HCT116 (cell line): ENCODE data around the gene KLRC3. TPM values are rescaled to one million over a fixed set of nuclear protein-coding genes. Genes with fewer than 3 reads are reported as not detected.
"Not testable (repeated sequence)": the region's sequence is repeated elsewhere in the genome, so short reads cannot be mapped to it uniquely, and the experiment has no call there.

ENCODE experiments used
- ATAC-seq: fragments of 200-7000 bp; cut with Tn5 transposase; 2 replicates; pipeline ENCODE4 v1.9.1; 2020; ENCODE audit warnings: mild to moderate bottlenecking, moderate library complexity
- BruUV-seq: library from RNA; stranded (reverse); fragments of 400-500 nt; replicated peaks from 2 replicates; lab custom pipeline; 2021; lab: Mats Ljungman, UMichigan
- CTCF ChIA-PET: fragments of 300-600 bp; sonication (Branson Sonifier 250); formaldehyde crosslinking; loops from one replicate; lab custom pipeline; 2021; ENCODE audit warnings: antibody characterized with exemption; lab: Charles Lee
- POLR2A ChIA-PET: fragments of 300-600, 350-600 bp; sonication (Branson Sonifier 250); formaldehyde crosslinking; loops from one replicate; lab custom pipeline; 2021; ENCODE audit warnings: antibody characterized with exemption; lab: Charles Lee
- RAD21 ChIA-PET, 2 experiments: fragments of 300-600 bp; sonication (Branson Sonifier 250); formaldehyde crosslinking; loops; one replicate each; lab custom pipeline; 2023; ENCODE audit warnings: low total read pairs in 2 of 2; ENCODE audit not compliant: uncharacterized antibody in 2 of 2, unreplicated experiment in 2 of 2, low non-redundant PET in 1 of 2; lab: Charles Lee
- DNase-seq: peaks from one replicate; pipeline ENCODE4 v3.0.0-alpha.2; 2010; ENCODE audit warnings: low read depth, low spot score
- H2AFZ ChIP-seq: fragments of 200-600 bp; shearing (Covaris generic), sonication (generic); 2 replicates; pipeline ENCODE4 v1.6.1; 2017; ENCODE audit warnings: low read depth, mixed run types, mixed read lengths, antibody characterized with exemption, low read length; ENCODE audit not compliant: poor library complexity, severe bottlenecking
- H3K27ac ChIP-seq: 2 replicates; pipeline ENCODE4 v1.5.1; 2012; ENCODE audit warnings: low read depth, low read length
- H3K27me3 ChIP-seq: fragments of 200-600 bp; sonication (generic); 2 replicates; pipeline ENCODE4 v1.6.1; 2016; ENCODE audit warnings: mixed run types, low read length, mixed read lengths; ENCODE audit not compliant: insufficient read depth
- H3K36me3 ChIP-seq, 2 experiments: fragments of 200-500 bp in 1 of 2; fragments of 200-600 bp in 1 of 2; sonication (Bioruptor generic) in 1 of 2; sonication (generic) in 1 of 2; 2 replicates each; pipeline versions ENCODE4 v1.5.1 to v1.6.1; 2014 to 2016; ENCODE audit warnings: low read length in 2 of 2, inconsistent platforms in 1 of 2, mixed read lengths in 1 of 2, mixed run types in 1 of 2; ENCODE audit not compliant: insufficient read depth in 2 of 2, control insufficient read depth in 1 of 2
- H3K4me1 ChIP-seq, 2 experiments: fragments of 200-600 bp in 1 of 2; sonication (generic) in 1 of 2; 2 replicates each; pipeline versions ENCODE4 v1.5.1 to v1.6.1; 2012 to 2017; ENCODE audit warnings: low read length in 2 of 2, inconsistent platforms in 1 of 2, mild to moderate bottlenecking in 1 of 2, mixed read lengths in 1 of 2, mixed run types in 1 of 2, moderate library complexity in 1 of 2; ENCODE audit not compliant: insufficient read depth in 2 of 2, control insufficient read depth in 1 of 2
- H3K4me2 ChIP-seq: fragments of 200-600 bp; sonication (generic); 2 replicates; pipeline ENCODE4 v1.6.1; 2017; ENCODE audit warnings: mixed run types, low read length, mixed read lengths
- H3K4me3 ChIP-seq, 2 experiments: fragments of 200-600 bp in 1 of 2; sonication (generic) in 1 of 2; replicated peaks in 1 of 2; 2 replicates each; pipeline ENCODE4 v1.5.1; 2011 to 2016; ENCODE audit warnings: low read length in 2 of 2, control low read depth in 1 of 2, low read depth in 1 of 2, mild to moderate bottlenecking in 1 of 2, mixed read lengths in 1 of 2, mixed run types in 1 of 2
- H3K79me2 ChIP-seq: fragments of 200-600 bp; sonication (generic); 2 replicates; pipeline ENCODE4 v1.6.1; 2017; ENCODE audit warnings: mild to moderate bottlenecking, mixed run types, low read length, moderate library complexity, mixed read lengths; ENCODE audit not compliant: insufficient read depth
- H3K9ac ChIP-seq: fragments of 200-600 bp; sonication (generic); 2 replicates; pipeline ENCODE4 v1.6.1; 2016; ENCODE audit warnings: low read length, mixed read lengths
- H3K9me2 ChIP-seq: fragments of 200-600 bp; sonication (generic), shearing (Covaris generic); 2 replicates; pipeline ENCODE4 v1.6.1; 2017; ENCODE audit warnings: mixed run types, mild to moderate bottlenecking, moderate library complexity; ENCODE audit not compliant: insufficient read depth
- H3K9me3 ChIP-seq, 2 experiments: fragments of 200-500 bp in 1 of 2; fragments of 200-600 bp in 1 of 2; sonication (Bioruptor generic) in 1 of 2; sonication (generic) in 1 of 2; 2 replicates each; pipeline ENCODE4 v1.6.1; 2014 to 2017; ENCODE audit warnings: low read length in 2 of 2, mixed read lengths in 2 of 2, inconsistent platforms in 1 of 2, low read depth in 1 of 2, mild to moderate bottlenecking in 1 of 2, mixed run types in 1 of 2, moderate library complexity in 1 of 2; ENCODE audit not compliant: control insufficient read depth in 1 of 2, insufficient read depth in 1 of 2
- H4K20me1 ChIP-seq: fragments of 200-600 bp; sonication (generic), shearing (Covaris generic); 2 replicates; pipeline ENCODE4 v1.6.1; 2017; ENCODE audit warnings: mixed run types, mild to moderate bottlenecking, moderate library complexity; ENCODE audit not compliant: insufficient read depth
- CEBPB ChIP-seq: IDR thresholded peaks from 2 replicates; pipeline ENCODE4 v1.6.1; 2012; ENCODE audit warnings: low read depth
- JUND ChIP-seq: IDR thresholded peaks from 2 replicates; pipeline ENCODE4 v1.6.1; 2012
- SP1 ChIP-seq: IDR thresholded peaks from 2 replicates; pipeline ENCODE4 v1.6.1; 2012; ENCODE audit warnings: low read depth
- TCF7L2 ChIP-seq: IDR thresholded peaks from 2 replicates; pipeline ENCODE4 v1.7.0; 2011; ENCODE audit warnings: borderline replicate concordance, inconsistent platforms; ENCODE audit not compliant: insufficient read depth, insufficient read length; ENCODE audit errors: extremely low read depth
- intact Hi-C: fragments of 100-400 bp; cut with micrococcal nuclease; formaldehyde crosslinking; loops from 2 replicates; pipeline ENCODE4 v1.10.0; 2022
- total RNA-seq: library from RNA; stranded (reverse); gene quantifications from one replicate; pipeline ENCODE4 v1.2.1, GENCODE V29; 2021; ENCODE audit not compliant: unreplicated experiment

KLRC3 gene
- total RNA-seq, 1 experiment from 2014 or later, result 1.8 TPM

DNA sequence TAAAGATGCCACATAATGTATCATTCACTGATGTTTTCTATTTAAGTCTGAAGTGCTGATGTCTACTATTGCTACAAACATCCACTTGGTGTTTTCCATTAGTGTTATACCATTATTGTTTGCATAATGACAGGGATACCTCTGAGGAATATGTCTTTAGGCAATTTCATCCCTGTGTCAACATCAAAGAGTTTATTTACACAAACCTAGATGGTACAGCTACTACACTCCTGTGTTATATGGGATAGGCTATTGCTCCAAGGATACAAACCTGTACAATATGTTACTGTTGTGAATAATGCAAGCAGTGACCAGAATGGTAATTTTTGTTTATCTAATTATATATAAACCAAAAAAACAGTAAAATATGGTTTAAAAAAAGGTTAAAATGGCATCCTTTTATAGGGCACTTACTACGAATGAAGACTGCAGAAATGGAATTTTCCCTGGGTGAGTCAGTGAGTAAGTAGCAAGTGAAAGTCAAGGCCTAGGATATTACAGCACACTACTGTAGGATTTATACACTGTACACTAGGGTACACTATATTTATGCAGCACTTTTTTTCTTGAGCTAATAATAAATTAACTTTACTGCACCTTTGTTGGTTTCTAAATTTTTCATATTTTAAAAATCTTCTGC is 4.0 kb upstream of the KLRC3 start:
- H3K9me3 ChIP-seq, H3K36me3 ChIP-seq, H2AFZ ChIP-seq, H3K4me1 ChIP-seq, H3K27ac ChIP-seq, H3K27me3 ChIP-seq, H4K20me1 ChIP-seq, H3K4me2 ChIP-seq, H3K9ac ChIP-seq, POLR2A ChIA-PET, H3K79me2 ChIP-seq, H3K4me3 ChIP-seq, H3K9me2 ChIP-seq, CTCF ChIA-PET, BruUV-seq, RAD21 ChIA-PET, DNase-seq, intact Hi-C loops: not testable (repeated sequence)
- ATAC-seq, result peak; percentile 67

DNA sequence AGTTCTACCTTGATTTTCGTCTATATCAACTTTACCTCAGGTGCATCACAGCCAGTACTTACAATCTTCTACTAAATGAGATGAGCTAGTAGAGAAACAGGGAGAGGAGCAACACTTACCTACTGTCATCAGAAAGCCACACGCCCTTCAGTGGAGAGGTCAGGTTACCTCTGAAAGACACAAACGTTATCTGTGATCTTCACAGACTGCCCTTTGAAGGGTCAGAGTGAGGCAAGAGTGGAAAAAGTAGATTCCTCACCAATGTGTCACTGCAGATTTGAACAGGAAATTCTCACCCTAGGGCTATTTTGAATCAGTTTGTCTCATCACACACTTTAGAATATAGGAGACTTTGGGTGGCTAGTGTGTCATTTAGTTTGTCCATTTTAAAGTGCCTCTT is 1.8 kb upstream of the KLRC3 start:
- H3K4me1 ChIP-seq, H3K4me3 ChIP-seq, H3K9me3 ChIP-seq, H3K79me2 ChIP-seq, RAD21 ChIA-PET, intact Hi-C loops, H2AFZ ChIP-seq, BruUV-seq, POLR2A ChIA-PET, H3K27me3 ChIP-seq, H4K20me1 ChIP-seq, H3K9ac ChIP-seq, H3K36me3 ChIP-seq, DNase-seq, H3K9me2 ChIP-seq, CTCF ChIA-PET: not testable (repeated sequence)
- TF ChIP-seq CEBPB (peak; percentile 69), TCF7L2 (peak; percentile 51), JUND (peak; percentile 51), SP1 (peak; percentile 33; the same call in 1 of the 2 replicates)
- peak; percentile 85 for ATAC-seq
- peak overlapping the region; percentile 32 for H3K4me2 ChIP-seq
- peak overlapping the region; percentile 35; the same call in 1 of the 2 replicates for H3K27ac ChIP-seq
